Erythroblast (primary cell): ENCODE results near the gene ISG15.

Experiments
- GATA1 ChIP-seq: IDR thresholded peaks from 2 replicates; pipeline ENCODE4 v1.6.1; 2011; ENCODE audit warnings: low read depth, mild to moderate bottlenecking, control low read depth, low read length, moderate library complexity
- POLR2A ChIP-seq: IDR thresholded peaks from 2 replicates; pipeline ENCODE4 v1.6.1; 2011; ENCODE audit warnings: mild to moderate bottlenecking, low read length

GRCh38 chr1:1004780-1005697 lies 8.3 kb upstream of the ISG15 start:
- TF ChIP-seq POLR2A (no peak), GATA1 (no peak)
